GM23338 (cell line): Measurements from ENCODE around the gene CEACAM7. TPM values are rescaled to one million over a fixed set of nuclear protein-coding genes. Genes with fewer than 3 reads are reported as not detected.

Source experiments
- ATAC-seq: fragments of 200-7000 bp; cut with Tn5 transposase; 3 replicates; pipeline ENCODE4 v1.9.1; 2020
- DNase-seq: peaks from one replicate; pipeline ENCODE4 v3.0.0-alpha.2; 2015; ENCODE audit warnings: low spot score
- H2AFZ ChIP-seq: fragments of 200-600 bp; sonication (generic); 2 replicates; pipeline ENCODE4 v1.8.0; 2016; ENCODE audit warnings: antibody characterized with exemption, mild to moderate bottlenecking, moderate library complexity
- H3F3A ChIP-seq: fragments of 200-600 bp; sonication (generic); replicated peaks from 2 replicates; pipeline ENCODE4 v1.8.0; 2017; ENCODE audit warnings: antibody characterized with exemption, mixed run types, low read depth
- H3K27ac ChIP-seq: fragments of 200-600 bp; sonication (generic); 2 replicates; pipeline ENCODE4 v1.6.1; 2016; ENCODE audit warnings: low read depth
- H3K27me3 ChIP-seq: fragments of 200-600 bp; sonication (generic); 2 replicates; pipeline ENCODE4 v1.8.0; 2016; ENCODE audit warnings: mild to moderate bottlenecking, mixed run types, moderate library complexity; ENCODE audit not compliant: insufficient read depth
- H3K36me3 ChIP-seq: fragments of 200-600 bp; sonication (generic); 2 replicates; pipeline ENCODE4 v1.8.0; 2016; ENCODE audit warnings: mild to moderate bottlenecking; ENCODE audit not compliant: insufficient read depth
- H3K4me1 ChIP-seq: fragments of 200-600 bp; sonication (generic); 2 replicates; pipeline ENCODE4 v1.8.0; 2016; ENCODE audit warnings: mild to moderate bottlenecking, moderate library complexity; ENCODE audit not compliant: insufficient read depth
- H3K4me2 ChIP-seq: fragments of 200-600 bp; sonication (generic); 2 replicates; pipeline ENCODE4 v1.7.1; 2017; ENCODE audit warnings: mixed run types
- H3K4me3 ChIP-seq: fragments of 200-600 bp; sonication (generic); 2 replicates; pipeline ENCODE4 v1.6.1; 2016; ENCODE audit warnings: mixed run types
- H3K79me2 ChIP-seq: fragments of 200-600 bp; sonication (generic); replicated peaks from 2 replicates; pipeline ENCODE4 v1.8.0; 2017; ENCODE audit warnings: mild to moderate bottlenecking; ENCODE audit not compliant: insufficient read depth
- H3K9me2 ChIP-seq: fragments of 200-600 bp; sonication (generic); 2 replicates; pipeline ENCODE4 v1.8.0; 2017; ENCODE audit not compliant: insufficient read depth
- H4K20me1 ChIP-seq: fragments of 200-600 bp; sonication (generic); replicated peaks from 2 replicates; pipeline ENCODE4 v1.8.0; 2017; ENCODE audit warnings: mild to moderate bottlenecking; ENCODE audit not compliant: insufficient read depth
- H3K27ac Mint-ChIP-seq: 2 replicates; pipeline ENCODE4 v1.8.0; 2020; ENCODE audit warnings: inconsistent platforms, mild to moderate bottlenecking, moderate library complexity, mixed read lengths
- H3K27me3 Mint-ChIP-seq: 3 replicates; pipeline ENCODE4 v1.8.0; 2022; ENCODE audit warnings: low read depth, mild to moderate bottlenecking, moderate library complexity, mixed read lengths, inconsistent platforms; ENCODE audit not compliant: insufficient read depth, poor library complexity
- H3K36me3 Mint-ChIP-seq: 3 replicates; pipeline ENCODE4 v1.8.0; 2021; ENCODE audit warnings: low read depth, mild to moderate bottlenecking, inconsistent platforms, moderate library complexity, mixed read lengths
- H3K4me1 Mint-ChIP-seq: 3 replicates; pipeline ENCODE4 v1.8.0; 2020; ENCODE audit warnings: mild to moderate bottlenecking, inconsistent platforms, mixed read lengths
- H3K4me3 Mint-ChIP-seq: 3 replicates; pipeline ENCODE4 v1.8.0; 2021; ENCODE audit warnings: moderate library complexity, mild to moderate bottlenecking, inconsistent platforms, mixed read lengths
- H3K9me3 Mint-ChIP-seq: 3 replicates; pipeline ENCODE4 v1.8.0; 2020; ENCODE audit warnings: moderate library complexity, mild to moderate bottlenecking, inconsistent platforms, mixed read lengths
- CREB1 ChIP-seq: fragments of 250-450 bp; sonication (Bioruptor Pico); IDR thresholded peaks from 2 replicates; pipeline ENCODE4 v1.5.0; 2020; ENCODE audit warnings: low read depth, mild to moderate bottlenecking, moderate library complexity
- ETS1 ChIP-seq: IDR thresholded peaks from 2 replicates; pipeline ENCODE4 v1.6.1; 2016; ENCODE audit warnings: antibody characterized with exemption
- EZH2phosphoT487 ChIP-seq: fragments of 200-600 bp; sonication (generic); IDR thresholded peaks from one replicate; pipeline ENCODE4 v1.8.1; 2018; ENCODE audit warnings: antibody characterized with exemption; ENCODE audit not compliant: unreplicated experiment
- JUNB ChIP-seq: IDR thresholded peaks from one replicate; pipeline ENCODE4 v1.6.1; 2016; ENCODE audit warnings: antibody characterized with exemption; ENCODE audit not compliant: unreplicated experiment
- NANOG ChIP-seq: IDR thresholded peaks from 2 replicates; pipeline ENCODE4 v1.6.1; 2016; ENCODE audit warnings: antibody characterized with exemption, borderline replicate concordance
- POLR2AphosphoS5 ChIP-seq: IDR thresholded peaks from 2 replicates; pipeline ENCODE4 v1.6.1; 2016; ENCODE audit warnings: antibody characterized with exemption, low read depth
- REST ChIP-seq: IDR thresholded peaks from one replicate; pipeline ENCODE4 v1.6.1; 2018; ENCODE audit warnings: antibody characterized with exemption; ENCODE audit not compliant: unreplicated experiment
- STAT1 ChIP-seq: IDR thresholded peaks from one replicate; pipeline ENCODE4 v1.6.1; 2016; ENCODE audit warnings: antibody characterized with exemption; ENCODE audit not compliant: unreplicated experiment
- ZNF114 ChIP-seq: fragments of 250-450 bp; sonication (Bioruptor Pico); IDR thresholded peaks from 2 replicates; pipeline ENCODE4 v1.5.0; 2020; ENCODE audit warnings: mild to moderate bottlenecking, moderate library complexity
- ZNF331 ChIP-seq: fragments of 250-450 bp; sonication (Bioruptor Pico); IDR thresholded peaks from 2 replicates; pipeline ENCODE4 v1.5.0; 2020; ENCODE audit warnings: low read depth, mild to moderate bottlenecking, moderate library complexity
- ZNF462 ChIP-seq: fragments of 250-450 bp; sonication (Bioruptor Pico); IDR thresholded peaks from 2 replicates; pipeline ENCODE4 v1.5.0; 2020; ENCODE audit warnings: mild to moderate bottlenecking, moderate library complexity
- polyA plus RNA-seq: library from polyadenylated mRNA; unstranded; fragments of >200 nt; fragmentation: Nextera tagmentation; extraction: Ambion mirVana; gene quantifications from 2 replicates; pipeline ENCODE4 v1.2.1, GENCODE V29; 2016
- total RNA-seq: library from RNA; depleted of rRNA; stranded (reverse); fragments of >200 nt; shearing (Covaris generic); gene quantifications from 2 replicates; pipeline ENCODE4 v1.2.3, GENCODE V29; 2014

Gene CEACAM7
- total and polyA plus RNA-seq, 2 experiments from 2014 or later = 0.24 TPM; not detected in 1

GRCh38 chr19:41624937-41625336 lies 63.1 kb downstream of the CEACAM7 start:
- Mint-ChIP-seq H3K4me3 (no peak overlapping the region), H3K9me3 (0 out of 3 replicates have a peak, but pooled peaks cover 2% of the 10 kb centered on the region), H3K36me3 (no peaks in the 10 kb centered on the region), H3K27ac (no peak overlapping the region), H3K4me1 (no peaks in the 10 kb centered on the region), H3K27me3 (peaks cover 20% of the 10 kb centered on the region)
- DNase-seq = no peak
- Histone ChIP-seq H2AFZ (no peak overlapping the region), H3K4me3 (no peak overlapping the region), H3F3A (no peaks in the 10 kb centered on the region), H3K79me2 (no peaks in the 10 kb centered on the region), H3K27ac (no peak overlapping the region), H3K9me2 (no peaks in the 10 kb centered on the region), H3K4me1 (no peaks in the 10 kb centered on the region), H4K20me1 (no peaks in the 10 kb centered on the region), H3K4me2 (no peak overlapping the region), H3K27me3 (no peaks in the 10 kb centered on the region), H3K36me3 (no peaks in the 10 kb centered on the region)
- 0 out of 3 replicates have a peak, but pooled peaks have one; percentile 33 for ATAC-seq
- TF ChIP-seq ZNF331 (CRISPR knock-in tag) = no peak
- no peak for TF ChIP-seq ETS1

GRCh38 chr19:41624515-41624914 lies 63.6 kb downstream of the CEACAM7 start:
- no peak overlapping the region for H3K4me3 ChIP-seq
- Mint-ChIP-seq H3K27ac (no peak overlapping the region), H3K27me3 (peaks cover 20% of the 10 kb centered on the region), H3K4me3 (no peak overlapping the region), H3K36me3 (no peaks in the 10 kb centered on the region), H3K9me3 (no peaks in the 10 kb centered on the region), H3K4me1 (no peaks in the 10 kb centered on the region)
- H4K20me1 ChIP-seq = no peaks in the 10 kb centered on the region
- H3K36me3 ChIP-seq = no peaks in the 10 kb centered on the region
- no peaks in the 10 kb centered on the region for H3K27me3 ChIP-seq
- H2AFZ ChIP-seq = no peak overlapping the region
- H3K27ac ChIP-seq = no peak overlapping the region
- H3K79me2 ChIP-seq = no peaks in the 10 kb centered on the region
- no peaks in the 10 kb centered on the region for H3K9me2 ChIP-seq
- no peak for ATAC-seq
- DNase-seq = no peak
- H3K4me2 ChIP-seq = no peak overlapping the region
- H3K4me1 ChIP-seq = no peaks in the 10 kb centered on the region
- no peaks in the 10 kb centered on the region for H3F3A ChIP-seq
- no peak for TF ChIP-seq ZNF114 (CRISPR knock-in tag)
- TF ChIP-seq ETS1 = no peak
- TF ChIP-seq EZH2phosphoT487 = no peak
- no peak for TF ChIP-seq CREB1 (CRISPR knock-in tag)
- no peak for TF ChIP-seq REST
- TF ChIP-seq POLR2AphosphoS5 = no peak
- TF ChIP-seq JUNB = no peak
- no peak for TF ChIP-seq ZNF462
- no peak for TF ChIP-seq NANOG
- TF ChIP-seq STAT1 = no peak
